ENCODE results near the gene SRGAP3.

Gene SRGAP3

DNA sequence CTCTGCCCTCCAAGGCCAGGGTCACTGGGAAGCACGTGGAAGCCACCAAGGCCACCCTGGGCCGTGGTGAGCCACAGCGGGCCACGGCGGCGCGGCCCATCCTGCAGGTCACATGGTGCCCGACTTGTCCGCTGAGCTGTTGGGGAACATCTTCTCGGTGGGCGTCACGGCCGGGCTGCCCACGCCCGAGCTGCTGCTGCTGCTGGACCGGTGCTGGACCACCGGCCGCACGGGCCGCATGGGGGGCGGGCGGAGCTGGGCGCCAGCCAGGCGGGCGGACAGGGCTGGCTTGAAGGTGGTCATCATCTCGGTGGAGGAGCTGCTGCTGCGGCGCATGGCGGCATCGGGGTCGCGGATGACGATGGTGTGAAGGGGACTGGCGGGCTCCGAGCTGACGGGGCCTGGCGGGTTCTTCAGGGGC, 264.0 kb downstream of the SRGAP3 start:
- TF ChIP-seq, protein P1, sequence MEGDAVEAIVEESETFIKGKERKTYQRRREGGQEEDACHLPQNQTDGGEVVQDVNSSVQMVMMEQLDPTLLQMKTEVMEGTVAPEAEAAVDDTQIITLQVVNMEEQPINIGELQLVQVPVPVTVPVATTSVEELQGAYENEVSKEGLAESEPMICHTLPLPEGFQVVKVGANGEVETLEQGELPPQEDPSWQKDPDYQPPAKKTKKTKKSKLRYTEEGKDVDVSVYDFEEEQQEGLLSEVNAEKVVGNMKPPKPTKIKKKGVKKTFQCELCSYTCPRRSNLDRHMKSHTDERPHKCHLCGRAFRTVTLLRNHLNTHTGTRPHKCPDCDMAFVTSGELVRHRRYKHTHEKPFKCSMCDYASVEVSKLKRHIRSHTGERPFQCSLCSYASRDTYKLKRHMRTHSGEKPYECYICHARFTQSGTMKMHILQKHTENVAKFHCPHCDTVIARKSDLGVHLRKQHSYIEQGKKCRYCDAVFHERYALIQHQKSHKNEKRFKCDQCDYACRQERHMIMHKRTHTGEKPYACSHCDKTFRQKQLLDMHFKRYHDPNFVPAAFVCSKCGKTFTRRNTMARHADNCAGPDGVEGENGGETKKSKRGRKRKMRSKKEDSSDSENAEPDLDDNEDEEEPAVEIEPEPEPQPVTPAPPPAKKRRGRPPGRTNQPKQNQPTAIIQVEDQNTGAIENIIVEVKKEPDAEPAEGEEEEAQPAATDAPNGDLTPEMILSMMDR (conservative IDR thresholded peaks at IDR 0.05): no peak
- H3K27ac ChIP-seq: no peak overlapping the region

DNA sequence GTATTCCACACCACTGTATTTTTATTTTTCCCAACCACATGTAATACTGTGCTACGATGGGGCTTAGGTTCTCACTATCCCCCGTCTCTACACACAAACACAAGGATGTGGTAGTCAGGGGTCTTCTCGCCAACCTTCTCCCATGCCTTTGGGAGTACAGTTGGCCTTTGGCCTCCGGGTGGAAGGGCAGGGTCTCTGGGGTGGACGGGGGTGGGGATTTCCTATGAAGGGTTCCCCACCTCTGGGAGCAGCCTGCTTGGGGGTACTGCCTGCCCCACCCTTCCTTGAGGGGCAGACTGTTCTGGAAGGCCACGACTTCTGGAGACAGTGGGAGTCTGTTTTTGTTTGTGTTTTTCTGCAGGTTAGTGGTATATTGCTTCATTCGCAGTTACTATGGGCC, 264.9 kb downstream of the SRGAP3 start:
- TF ChIP-seq, protein P1 (conservative IDR thresholded peaks at IDR 0.05): no peak
- H3K27ac ChIP-seq: no peak overlapping the region

DNA sequence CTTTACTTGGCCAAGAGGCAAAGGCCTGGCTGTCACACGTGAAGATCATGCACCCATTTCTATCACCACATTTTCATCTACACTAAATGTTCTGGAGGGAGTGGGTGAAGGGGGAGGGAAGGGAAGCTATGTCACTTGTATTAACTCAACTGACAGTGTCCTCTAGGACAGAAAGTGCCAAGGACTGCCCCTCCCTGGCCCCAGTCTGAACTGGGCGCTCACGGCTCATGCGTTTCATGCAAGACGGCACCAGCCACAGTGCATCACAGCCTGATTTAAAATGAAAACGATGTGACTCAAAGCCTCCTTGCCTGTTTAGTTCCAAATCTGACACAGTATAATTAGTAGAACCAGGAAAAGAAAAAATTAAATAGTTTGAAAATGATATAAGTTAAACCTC, 265.4 kb downstream of the SRGAP3 start:
- no peak overlapping the region for H3K27ac ChIP-seq
- TF ChIP-seq, protein P1 (conservative IDR thresholded peaks at IDR 0.05): no peak

DNA sequence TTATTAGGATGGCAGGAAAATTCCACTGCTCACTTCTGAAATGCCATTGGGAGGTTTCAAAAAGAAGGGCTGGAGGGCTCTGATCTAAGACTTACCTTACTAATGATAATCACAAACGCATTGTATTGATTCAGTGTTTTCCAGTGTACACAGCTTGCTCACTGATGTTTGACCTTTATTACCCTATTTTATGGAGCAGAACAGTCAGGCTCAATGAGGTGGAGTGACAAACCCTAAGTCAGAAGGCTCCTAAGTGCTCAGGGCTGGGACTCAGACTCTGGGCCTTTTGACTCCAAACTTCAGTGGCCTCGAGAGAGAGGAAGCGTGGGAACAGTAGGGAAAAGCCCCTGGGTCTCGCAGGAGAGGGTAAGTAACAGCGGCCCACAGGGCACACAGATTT, 265.9 kb downstream of the SRGAP3 start:
- TF ChIP-seq, protein P1 (conservative IDR thresholded peaks at IDR 0.05): no peak
- H3K27ac ChIP-seq: no peak overlapping the region

DNA sequence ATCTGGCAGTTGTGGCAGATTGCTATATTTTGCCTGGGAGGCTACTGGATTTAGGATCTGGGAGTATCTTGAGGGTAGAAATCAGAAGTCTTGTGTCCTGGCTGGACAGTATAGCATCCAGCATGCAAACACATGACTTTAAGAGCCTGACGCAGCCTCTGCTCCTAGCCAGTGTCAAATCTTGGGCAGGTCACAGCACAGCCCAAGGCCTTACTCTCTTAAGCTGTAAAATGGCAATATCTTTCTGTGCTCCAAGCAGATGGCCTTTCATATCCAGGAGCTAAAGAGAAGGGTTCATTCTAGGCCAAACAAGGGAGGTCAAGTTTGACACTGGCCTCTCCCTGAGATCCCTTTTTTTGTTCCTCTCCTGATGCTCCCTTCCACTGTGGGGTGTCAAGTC, 266.4 kb downstream of the SRGAP3 start:
- H3K27ac ChIP-seq: no peak overlapping the region
- TF ChIP-seq, protein P1 (conservative IDR thresholded peaks at IDR 0.05): no peak

DNA sequence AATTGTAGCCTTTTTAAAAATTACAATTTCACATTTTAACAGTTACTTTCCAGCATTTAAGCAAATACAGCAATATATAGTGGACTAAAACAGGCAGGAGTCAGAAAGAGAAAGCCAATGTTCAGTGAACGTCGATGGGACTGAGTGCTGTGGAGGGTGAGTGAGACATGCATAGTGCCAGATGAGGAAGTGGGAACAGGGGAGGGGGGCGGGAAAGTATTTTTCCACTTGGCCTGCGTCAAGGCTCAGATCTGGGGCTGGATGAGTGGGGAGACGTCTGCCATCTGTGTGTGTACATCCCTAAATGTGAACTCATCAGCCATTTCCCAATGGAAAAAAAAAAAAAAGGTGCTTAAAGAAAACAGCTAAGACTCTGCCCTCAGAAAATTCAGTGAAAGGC, 266.9 kb downstream of the SRGAP3 start:
- TF ChIP-seq, protein P1 (conservative IDR thresholded peaks at IDR 0.05): no peak
- no peak overlapping the region for H3K27ac ChIP-seq

DNA sequence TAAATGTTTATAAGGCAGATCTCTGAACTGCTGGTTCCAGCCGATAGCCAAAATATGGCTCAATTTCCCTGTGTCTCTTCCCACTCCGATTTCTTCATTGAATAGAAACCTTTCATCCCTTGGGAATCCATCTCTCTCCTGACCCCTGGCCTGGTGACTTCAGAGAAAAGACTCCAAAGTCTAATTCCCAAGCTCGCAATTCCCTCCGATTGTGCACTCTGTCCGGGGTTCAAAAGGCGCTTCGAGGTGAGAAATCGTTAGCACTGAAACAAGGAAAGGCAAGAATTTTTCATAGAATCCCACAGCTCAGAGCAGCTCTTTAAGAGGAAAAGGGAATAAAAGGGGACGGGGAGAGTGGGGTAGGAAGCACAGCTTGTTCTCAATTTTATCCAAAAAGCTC, 267.7 kb downstream of the SRGAP3 start:
- TF ChIP-seq, protein P1 (conservative IDR thresholded peaks at IDR 0.05): no peak
- no peak overlapping the region for H3K27ac ChIP-seq

DNA sequence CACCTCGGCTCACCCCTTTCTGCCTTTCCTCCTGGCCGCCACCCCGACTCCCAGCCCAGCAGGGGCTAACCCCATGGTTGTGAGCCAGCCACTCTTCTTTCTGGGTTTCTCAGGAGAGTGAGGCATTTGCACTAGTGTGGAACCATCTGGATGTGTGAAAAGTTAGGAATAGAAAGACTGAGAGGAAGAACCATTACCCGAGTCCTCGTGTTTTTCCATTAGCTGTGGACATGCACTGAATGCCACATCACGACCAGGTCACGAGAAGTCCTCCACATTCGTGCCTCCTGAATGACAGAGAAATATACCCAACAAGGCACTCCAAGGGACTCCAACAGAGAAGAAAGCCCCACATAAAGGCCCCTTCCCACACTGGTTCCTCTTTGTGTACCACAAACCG, 268.1 kb downstream of the SRGAP3 start:
- no peak overlapping the region for H3K27ac ChIP-seq
- TF ChIP-seq, protein P1 (conservative IDR thresholded peaks at IDR 0.05): no peak

Measured in VCaP (cell line).